IMR-90 (cell line): Measurements from ENCODE around the gene IDI2. TPM values are rescaled to one million over a fixed set of nuclear protein-coding genes. Genes with fewer than 3 reads are reported as not detected.

Source experiments
- ATAC-seq: fragments of 200-7000 bp; cut with Tn5 transposase; 2 replicates; pipeline ENCODE4 v1.9.1; 2020; ENCODE audit warnings: low read depth, mild to moderate bottlenecking, moderate library complexity
- BruUV-seq: library from RNA; stranded (reverse); fragments of 400-500 nt; replicated peaks from 2 replicates; lab custom pipeline; 2021; lab: Mats Ljungman, UMichigan
- CTCF ChIA-PET: fragments of 300-600 bp; formaldehyde crosslinking; extraction: SDS; loops from one replicate; lab custom pipeline; 2021; ENCODE audit warnings: antibody characterized with exemption; lab: Yijun Ruan, JAX
- POLR2A ChIA-PET: fragments of 300-600 bp; sonication (Branson Sonifier 250); formaldehyde crosslinking; loops from one replicate; lab custom pipeline; 2022; ENCODE audit warnings: antibody characterized with exemption; ENCODE audit not compliant: unreplicated experiment; lab: Charles Lee
- DNase-seq: peaks from one replicate; pipeline ENCODE4 v3.0.0; 2013
- H2AFZ ChIP-seq: replicated peaks from 2 replicates; pipeline ENCODE3; 2013; ENCODE audit warnings: low read length, mild to moderate bottlenecking; ENCODE audit not compliant: poor library complexity
- H2AK5ac ChIP-seq: 2 replicates; pipeline ENCODE4 v1.6.1; 2013; ENCODE audit warnings: low read depth, low read length, inconsistent platforms
- H2AK9ac ChIP-seq: replicated peaks from 2 replicates; pipeline ENCODE3; 2013; ENCODE audit warnings: mild to moderate bottlenecking, low read depth, low read length, moderate library complexity; ENCODE audit not compliant: poor library complexity
- H2BK120ac ChIP-seq: 2 replicates; pipeline ENCODE4 v1.6.1; 2013; ENCODE audit warnings: low read depth, low read length, inconsistent platforms
- H2BK15ac ChIP-seq: 3 replicates; pipeline ENCODE4 v1.6.1; 2013; ENCODE audit warnings: low read depth, low read length, inconsistent platforms
- H2BK20ac ChIP-seq: 2 replicates; pipeline ENCODE4 v1.6.1; 2013; ENCODE audit warnings: low read depth, mild to moderate bottlenecking, inconsistent platforms, low read length, moderate library complexity
- H2BK5ac ChIP-seq: 2 replicates; pipeline ENCODE4 v1.6.1; 2013; ENCODE audit warnings: mild to moderate bottlenecking, low read depth, low read length, inconsistent platforms; ENCODE audit not compliant: poor library complexity, severe bottlenecking
- H3K14ac ChIP-seq: replicated peaks from 2 replicates; pipeline ENCODE4 v1.6.1; 2013; ENCODE audit warnings: low read depth, low read length, inconsistent platforms
- H3K18ac ChIP-seq: 2 replicates; pipeline ENCODE4 v1.6.1; 2013; ENCODE audit warnings: low read depth, low read length, control low read depth
- H3K23ac ChIP-seq: 2 replicates; pipeline ENCODE4 v1.6.1; 2013; ENCODE audit warnings: low read depth, low read length, inconsistent platforms
- H3K27ac ChIP-seq: 2 replicates; pipeline ENCODE4 v1.5.1; 2013; ENCODE audit warnings: mild to moderate bottlenecking, control low read depth, low read length; ENCODE audit not compliant: insufficient read depth
- H3K27me3 ChIP-seq: 2 replicates; pipeline ENCODE4 v1.6.1; 2013; ENCODE audit warnings: low read length; ENCODE audit not compliant: control insufficient read depth, insufficient read depth
- H3K36me3 ChIP-seq: 2 replicates; pipeline ENCODE4 v1.6.1; 2013; ENCODE audit warnings: low read length, mixed read lengths; ENCODE audit not compliant: control insufficient read depth, insufficient read depth
- H3K4ac ChIP-seq: 2 replicates; pipeline ENCODE4 v1.6.1; 2013; ENCODE audit warnings: low read depth, low read length, inconsistent platforms
- H3K4me1 ChIP-seq: 2 replicates; pipeline ENCODE4 v1.6.1; 2013; ENCODE audit warnings: low read length, mixed read lengths; ENCODE audit not compliant: control insufficient read depth, insufficient read depth
- H3K4me2 ChIP-seq: 2 replicates; pipeline ENCODE4 v1.6.1; 2013; ENCODE audit warnings: low read depth, mild to moderate bottlenecking, control low read depth, low read length, moderate library complexity
- H3K4me3 ChIP-seq: 2 replicates; pipeline ENCODE4 v1.5.1; 2013; ENCODE audit warnings: low read depth, mild to moderate bottlenecking, control low read depth, low read length, moderate library complexity; ENCODE audit not compliant: insufficient read depth
- H3K56ac ChIP-seq: 2 replicates; pipeline ENCODE4 v1.6.1; 2013; ENCODE audit warnings: low read length, inconsistent platforms; ENCODE audit not compliant: insufficient read depth; ENCODE audit errors: extremely low read depth
- H3K79me1 ChIP-seq, 2 experiments: 2 replicates each; pipeline ENCODE4 v1.6.1; 2013; ENCODE audit warnings: low read length in 2 of 2, inconsistent platforms in 1 of 2, low read depth in 1 of 2
- H3K9ac ChIP-seq: 2 replicates; pipeline ENCODE4 v1.6.1; 2013; ENCODE audit warnings: low read depth, low read length, control low read depth
- H3K9me1 ChIP-seq: 2 replicates; pipeline ENCODE4 v1.6.1; 2013; ENCODE audit warnings: low read length, inconsistent platforms; ENCODE audit not compliant: insufficient read depth
- H3K9me3 ChIP-seq: 2 replicates; pipeline ENCODE4 v1.6.1; 2013; ENCODE audit warnings: low read length; ENCODE audit not compliant: control insufficient read depth, insufficient read depth
- H4K20me1 ChIP-seq: 2 replicates; pipeline ENCODE4 v1.6.1; 2013; ENCODE audit warnings: low read length, inconsistent platforms; ENCODE audit not compliant: insufficient read depth
- H4K5ac ChIP-seq: 2 replicates; pipeline ENCODE4 v1.6.1; 2013; ENCODE audit warnings: mild to moderate bottlenecking, low read depth, low read length, control low read depth
- H4K8ac ChIP-seq, 2 experiments: 2 replicates each; pipeline ENCODE4 v1.6.1; 2013; ENCODE audit warnings: low read depth in 2 of 2, low read length in 2 of 2, control low read depth in 1 of 2, inconsistent platforms in 1 of 2
- H4K91ac ChIP-seq: 2 replicates; pipeline ENCODE4 v1.6.1; 2013; ENCODE audit warnings: low read depth, low read length, inconsistent platforms; ENCODE audit not compliant: insufficient read depth
- BHLHE40 ChIP-seq: fragments of 150-350 bp; IDR thresholded peaks from 2 replicates; pipeline ENCODE4 v1.6.1; 2016; ENCODE audit warnings: mild to moderate bottlenecking, low read depth, low read length
- CEBPB ChIP-seq: IDR thresholded peaks from 2 replicates; pipeline ENCODE4 v1.6.1; 2012; ENCODE audit warnings: low read depth, low read length, improper control_type of control experiment
- CHD1 ChIP-seq: IDR thresholded peaks from 2 replicates; pipeline ENCODE4 v1.6.1; 2012; ENCODE audit warnings: low read depth, low read length, improper control_type of control experiment
- CTCF ChIP-seq: conservative IDR thresholded peaks from 2 replicates; pipeline ENCODE4 v1.5.1; 2012; ENCODE audit warnings: mild to moderate bottlenecking, low read depth, low read length, improper control_type of control experiment
- ELK1 ChIP-seq: fragments of 150-350 bp; IDR thresholded peaks from 2 replicates; pipeline ENCODE4 v1.6.1; 2016; ENCODE audit warnings: low read depth, mild to moderate bottlenecking, low read length, moderate library complexity, borderline replicate concordance
- FOS ChIP-seq: fragments of 150-350 bp; IDR thresholded peaks from 2 replicates; pipeline ENCODE4 v1.6.1; 2016; ENCODE audit warnings: low read depth, low read length
- MAFK ChIP-seq: IDR thresholded peaks from 2 replicates; pipeline ENCODE4 v1.6.1; 2012; ENCODE audit warnings: low read depth, low read length, improper control_type of control experiment
- MAZ ChIP-seq: IDR thresholded peaks from 2 replicates; pipeline ENCODE4 v1.6.1; 2012; ENCODE audit warnings: low read depth, mild to moderate bottlenecking, low read length, improper control_type of control experiment, moderate library complexity, borderline replicate concordance
- MXI1 ChIP-seq: IDR thresholded peaks from 2 replicates; pipeline ENCODE4 v1.6.1; 2012; ENCODE audit warnings: low read depth, mild to moderate bottlenecking, low read length, moderate library complexity, borderline replicate concordance
- NFE2L2 ChIP-seq: fragments of 150-350 bp; IDR thresholded peaks from 2 replicates; pipeline ENCODE4 v1.6.1; 2016; ENCODE audit warnings: low read depth, mild to moderate bottlenecking, low read length
- POLR2A ChIP-seq: IDR thresholded peaks from 2 replicates; pipeline ENCODE4 v1.6.1; 2012; ENCODE audit warnings: mild to moderate bottlenecking, low read depth, low read length
- RAD21 ChIP-seq: IDR thresholded peaks from 2 replicates; pipeline ENCODE4 v1.6.1; 2012; ENCODE audit warnings: low read length, improper control_type of control experiment
- RCOR1 ChIP-seq: IDR thresholded peaks from 2 replicates; pipeline ENCODE4 v1.6.1; 2012; ENCODE audit warnings: mild to moderate bottlenecking, low read length, improper control_type of control experiment; ENCODE audit not compliant: insufficient replicate concordance
- RFX5 ChIP-seq: IDR thresholded peaks from 2 replicates; pipeline ENCODE4 v1.8.0; 2012; ENCODE audit warnings: low read depth, mild to moderate bottlenecking, low read length, moderate library complexity
- SMC3 ChIP-seq: fragments of 150-350 bp; IDR thresholded peaks from 2 replicates; pipeline ENCODE4 v1.6.1; 2016; ENCODE audit warnings: low read depth, mild to moderate bottlenecking, antibody characterized with exemption, low read length, moderate library complexity
- WGBS, 2 experiments: methylation state at CpG; one replicate each; pipeline versions ENCODE4 v1.1.5 to v1.1.7; 2013; ENCODE audit warnings: missing lambda C conversion rate in 2 of 2; ENCODE audit not compliant: insufficient read length in 1 of 2; ENCODE audit errors: extremely low coverage in 2 of 2; 5-methylcytosine and 5-hydroxymethylcytosine counted together
- dilution Hi-C: fragments of 300-500 bp; cut with HindIII; formaldehyde crosslinking; loops from one replicate; pipeline ENCODE4 v1.14.3; 2018; ENCODE audit warnings: low sequenced_read_pairs; ENCODE audit not compliant: unreplicated experiment
- in situ Hi-C: fragments of 300-500 bp; cut with MboI; formaldehyde crosslinking; loops from 3 replicates; pipeline ENCODE4 v1.14.3; 2019; ENCODE audit warnings: low sequenced_read_pairs, inconsistent platforms, mixed read lengths
- intact Hi-C: fragments of 100-400 bp; cut with micrococcal nuclease; formaldehyde crosslinking; loops from 2 replicates; pipeline ENCODE4 v1.10.0; 2022
- polyA plus RNA-seq, 3 experiments: library from polyadenylated mRNA; depleted of rRNA; stranded (reverse); fragments of >200 nt; gene quantifications; 2 replicates each; pipeline ENCODE4 v1.2.3, GENCODE V29; 2012; ENCODE audit warnings: low replicate concordance in 1 of 3
- total RNA-seq: library from RNA; depleted of rRNA; stranded (reverse); fragments of >200 nt; gene quantifications from 2 replicates; pipeline ENCODE4 v1.2.3, GENCODE V29; 2012
- TF ChIP-seq, protein P1 (sequence below): fragments of 150-350 bp; IDR thresholded peaks from 2 replicates; pipeline ENCODE4 v1.6.1; 2017; ENCODE audit warnings: mild to moderate bottlenecking, antibody characterized with exemption, low read length, low read depth

Gene IDI2
- total and polyA plus RNA-seq, 2 of the 4 experiments (the other 2 are of a cell fraction), result not detected

GRCh38 chr10:974038-974784 lies 51.4 kb downstream of the IDI2 start:
- ChIA-PET CTCF (no interaction called here), POLR2A (interaction anchor here (0.6 kb wide), 1 partner anchor 16 kb away, joined by 12 read pairs; no protein-coding TSS in a partner anchor)
- no peak overlapping the region for H3K56ac ChIP-seq
- H3K9me1 ChIP-seq, result no peaks in the 10 kb centered on the region
- no peak overlapping the region for H4K5ac ChIP-seq
- no peak overlapping the region for H2BK120ac ChIP-seq
- H2BK15ac ChIP-seq, result no peak overlapping the region
- no peaks in the 10 kb centered on the region for H4K20me1 ChIP-seq
- WGBS, 2 experiments, result 93% methylated on average over 8 of the region's 20 CpGs; no CpG with 5 or more reads in 1 of the 2 experiments
- no peak overlapping the region for H3K27ac ChIP-seq
- no peaks in the 10 kb centered on the region; a peak in 1 of 4 replicates for H3K79me1 ChIP-seq
- no peaks in the 10 kb centered on the region for H3K27me3 ChIP-seq
- dilution Hi-C loops, result no loop called here
- no peak overlapping the region for H3K4me3 ChIP-seq
- H3K36me3 ChIP-seq, result no peaks in the 10 kb centered on the region
- no peak overlapping the region for H3K4ac ChIP-seq
- BruUV-seq, result no TSS peak
- H4K8ac ChIP-seq, result no peak overlapping the region
- H2AK5ac ChIP-seq, result no peak overlapping the region
- no peak overlapping the region for H2AFZ ChIP-seq
- H4K91ac ChIP-seq, result no peak overlapping the region
- DNase-seq, result no peak
- no peak overlapping the region for H3K14ac ChIP-seq
- intact Hi-C loops, result no loop called here
- H2BK5ac ChIP-seq, result no peak overlapping the region
- in situ Hi-C loops, result no loop called here
- no peak for ATAC-seq
- H3K4me1 ChIP-seq, result peaks cover 9% of the 10 kb centered on the region
- no peak overlapping the region for H3K18ac ChIP-seq
- TF ChIP-seq MXI1 (no peak), RFX5 (no peak), BHLHE40 (no peak), POLR2A (no peak), MAFK (no peak), CEBPB (no peak), ELK1 (no peak), NFE2L2 (no peak), RCOR1 (no peak), SMC3 (no peak), MAZ (no peak), RAD21 (no peak), CHD1 (no peak), FOS (no peak), CTCF (no peak)
- TF ChIP-seq, protein P1, sequence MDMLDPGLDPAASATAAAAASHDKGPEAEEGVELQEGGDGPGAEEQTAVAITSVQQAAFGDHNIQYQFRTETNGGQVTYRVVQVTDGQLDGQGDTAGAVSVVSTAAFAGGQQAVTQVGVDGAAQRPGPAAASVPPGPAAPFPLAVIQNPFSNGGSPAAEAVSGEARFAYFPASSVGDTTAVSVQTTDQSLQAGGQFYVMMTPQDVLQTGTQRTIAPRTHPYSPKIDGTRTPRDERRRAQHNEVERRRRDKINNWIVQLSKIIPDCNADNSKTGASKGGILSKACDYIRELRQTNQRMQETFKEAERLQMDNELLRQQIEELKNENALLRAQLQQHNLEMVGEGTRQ, result no peak
- H3K4me2 ChIP-seq, result no peak overlapping the region
- H2AK9ac ChIP-seq, result no peak overlapping the region
- H3K23ac ChIP-seq, result no peak overlapping the region
- no peak overlapping the region for H3K9ac ChIP-seq
- H2BK20ac ChIP-seq, result no peak overlapping the region
- peaks cover 4% of the 10 kb centered on the region for H3K9me3 ChIP-seq
